Left colon (tissue), 2 donors: Measurements from ENCODE around the gene ADAM12. TPM values are rescaled to one million over a fixed set of nuclear protein-coding genes. Genes with fewer than 3 reads are reported as not detected.
A peak's percentile ranks its signal among the peaks of the same experiment; 100 is the strongest.
"Not testable (repeated sequence)": the region's sequence is repeated elsewhere in the genome, so short reads cannot be mapped to it uniquely, and the experiment has no call there.

Experiments
- ATAC-seq: fragments of 200-7000 bp; cut with Tn5 transposase; one replicate; pipeline ENCODE4 v1.9.1; 2020; ENCODE audit warnings: mild to moderate bottlenecking, moderate library complexity
- DNase-seq, 2 donors: peaks; one replicate each; pipeline ENCODE4 v3.0.0-alpha.2; 2020
- intact Hi-C, 2 donors: fragments of 100-400 bp; cut with DNase I in 1 of 2; cut with micrococcal nuclease in 1 of 2; formaldehyde crosslinking; loops; one replicate each; pipeline versions ENCODE4 v1.11.2 to v1.14.0; 2022; cut with DNase I, micrococcal nuclease
- total RNA-seq, 2 donors: library from RNA; stranded (reverse); fragmentation: NEBNext Ultra II Directional; extraction: Animal tissue kit (Norgen Biotek cat#: 25700); gene quantifications; one replicate each; pipeline ENCODE4 v1.2.1, GENCODE V29; 2021
- donor health status: DM: no; HTN: no; CAD: no.
- donor health status: DM: yes; HTN: yes; CAD: no.

ADAM12 gene
- total RNA-seq, 2 donors from 2014 or later = 0.28 to 0.61 TPM

GRCh38 chr10:126065751-126066377 lies 322.4 kb downstream of the ADAM12 start:
- ATAC-seq = no peak
- no peak for DNase-seq
- intact Hi-C loops = no loop called here

- DNase-seq (no peak), ATAC-seq (no peak)
- intact Hi-C loops = no loop called here
Observed at GRCh38 chr10:126064512-126064911, 323.8 kb downstream of the ADAM12 start.

GRCh38 chr10:126063353-126063791 lies 324.9 kb downstream of the ADAM12 start:
- intact Hi-C loops = no loop called here
- no peak for ATAC-seq

GRCh38 chr10:126062131-126063032 lies 325.9 kb downstream of the ADAM12 start:
- no peak for ATAC-seq
- DNase-seq = peak; percentile 46 to 50
- intact Hi-C loops = no loop called here

More at GRCh38 chr10:126063353-126063791, 324.9 kb downstream of the ADAM12 start:
- DNase-seq = no peak

GRCh38 chr10:126061526-126061925 lies 326.8 kb downstream of the ADAM12 start:
- DNase-seq (no peak), ATAC-seq (no peak)
- intact Hi-C loops = no loop called here

- no peak for DNase-seq
- intact Hi-C loops = no loop called here
- ATAC-seq = no peak
Observed at GRCh38 chr10:126060261-126060931, 327.9 kb downstream of the ADAM12 start.

GRCh38 chr10:126059076-126059826 lies 329.0 kb downstream of the ADAM12 start:
- ATAC-seq (no peak), DNase-seq (no peak)
- intact Hi-C loops = no loop called here

GRCh38 chr10:126058507-126058906 lies 329.8 kb downstream of the ADAM12 start:
- DNase-seq (no peak), ATAC-seq (no peak)
- intact Hi-C loops = no loop called here

GRCh38 chr10:126058104-126058503 lies 330.2 kb downstream of the ADAM12 start:
- intact Hi-C loops = no loop called here
- DNase-seq (no peak), ATAC-seq (no peak)

GRCh38 chr10:126057494-126057893 lies 330.8 kb downstream of the ADAM12 start:
- ATAC-seq (no peak), DNase-seq (no peak)
- intact Hi-C loops = no loop called here

- no peak for ATAC-seq
- DNase-seq = no peak
- intact Hi-C loops = no loop called here
Observed at GRCh38 chr10:126054191-126054590, 334.1 kb downstream of the ADAM12 start.

- ATAC-seq (no peak), DNase-seq (no peak)
- intact Hi-C loops = no loop called here
Observed at GRCh38 chr10:126052171-126052570, 336.1 kb downstream of the ADAM12 start.

- no peak for DNase-seq
- no peak for ATAC-seq
Observed at GRCh38 chr10:126049759-126050700, 338.2 kb downstream of the ADAM12 start.

GRCh38 chr10:126047749-126048148 lies 340.5 kb downstream of the ADAM12 start:
- ATAC-seq, intact Hi-C loops, DNase-seq: not testable (repeated sequence)

More at GRCh38 chr10:126049759-126050700, 338.2 kb downstream of the ADAM12 start:
- intact Hi-C loops = no loop called here

- ATAC-seq = no peak
- no peak for DNase-seq
- intact Hi-C loops = no loop called here
Observed at GRCh38 chr10:126046831-126047230, 341.4 kb downstream of the ADAM12 start.

- no peak for DNase-seq
- intact Hi-C loops = no loop called here
- no peak for ATAC-seq
Observed at GRCh38 chr10:126045861-126046260, 342.4 kb downstream of the ADAM12 start.

- intact Hi-C loops = no loop called here
- DNase-seq (no peak), ATAC-seq (no peak)
Observed at GRCh38 chr10:126043389-126043788, 344.9 kb downstream of the ADAM12 start.

- intact Hi-C loops = no loop called here
- no peak for DNase-seq
- ATAC-seq = no peak
Observed at GRCh38 chr10:126042906-126043305, 345.4 kb downstream of the ADAM12 start.
